ENCODE data around the gene HACE1. TPM values are rescaled to one million over a fixed set of nuclear protein-coding genes. Genes with fewer than 3 reads are reported as not detected.
"Not testable (repeated sequence)": the region's sequence is repeated elsewhere in the genome, so short reads cannot be mapped to it uniquely, and the experiment has no call there.

The HACE1 gene
- total and polyA plus RNA-seq, 5 donors from 2014 or later = 4.2 to 13.9 (median 5.1) TPM

GRCh38 chr6:104855507-104855906 is 4.2 kb downstream of the HACE1 start:
- Mint-ChIP-seq H3K27me3 (no peaks in the 10 kb centered on the region), H3K27ac (peak overlapping the region in 1 of 3 donors; percentile 3), H3K36me3 (peaks cover 7% of the 10 kb centered on the region), H3K4me3 (no peak overlapping the region), H3K4me1 (peaks cover 20 to 28% (median 21%) of the 10 kb centered on the region in 4 donors), H3K9me3 (no peaks in the 10 kb centered on the region)
- ATAC-seq (ENCODE audit: low read depth in 2 of 2) (no peak), DNase-seq (no peak)
- Histone ChIP-seq H3K4me3 (ENCODE audit: low read depth, low read length) (no peak overlapping the region), H3K36me3 (ENCODE audit: control insufficient read depth, insufficient read depth, low read length) (peaks cover 4% of the 10 kb centered on the region), H3K4me1 (ENCODE audit: control insufficient read depth, insufficient read depth, low read length, poor library complexity, severe bottlenecking) (peaks cover 17% of the 10 kb centered on the region), H3K9me3 (ENCODE audit: control insufficient read depth in 2 of 2, low read length in 2 of 2) (no peaks in the 10 kb centered on the region), H3K27ac (ENCODE audit: insufficient read depth, low read length, poor library complexity, severe bottlenecking) (no peak overlapping the region), H3K27me3 (ENCODE audit: control insufficient read depth, insufficient read depth, low read length) (no peaks in the 10 kb centered on the region)

DNA sequence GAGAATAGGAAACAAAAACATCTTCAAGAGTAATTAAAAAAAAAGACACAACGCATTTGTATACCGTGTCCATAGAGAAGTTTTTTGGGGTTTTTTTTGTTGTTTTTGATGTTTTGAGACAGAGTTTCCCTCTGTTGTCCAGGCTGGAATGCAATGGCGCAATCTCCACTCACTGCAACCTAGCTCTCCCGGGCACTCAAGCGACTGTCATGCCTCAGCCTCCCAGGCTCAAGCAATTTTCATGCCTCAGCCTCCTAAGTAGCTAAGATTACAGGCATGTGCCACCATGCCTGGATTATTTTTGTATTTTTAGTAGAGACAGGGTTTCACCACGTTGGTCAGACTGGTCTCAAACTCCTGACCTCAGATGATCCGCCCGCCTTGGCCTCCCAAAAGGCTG is 12.0 kb downstream of the HACE1 start:
- not testable (repeated sequence) for H3K27me3 ChIP-seq (ENCODE audit: control insufficient read depth, insufficient read depth, low read length); H3K27ac ChIP-seq (ENCODE audit: insufficient read depth, low read length, poor library complexity, severe bottlenecking); H3K4me3 ChIP-seq (ENCODE audit: low read depth, low read length); H3K4me3 Mint-ChIP-seq; H3K9me3 ChIP-seq (ENCODE audit: control insufficient read depth in 2 of 2, low read length in 2 of 2); H3K27me3 Mint-ChIP-seq; H3K9me3 Mint-ChIP-seq; ATAC-seq (ENCODE audit: low read depth in 2 of 2); H3K27ac Mint-ChIP-seq; H3K4me1 ChIP-seq (ENCODE audit: control insufficient read depth, insufficient read depth, low read length, poor library complexity, severe bottlenecking); DNase-seq
- Mint-ChIP-seq H3K36me3 (peaks cover 24% of the 10 kb centered on the region), H3K4me1 (peaks cover 0 to 13% (median 6%) of the 10 kb centered on the region in 4 donors)
- H3K36me3 ChIP-seq (ENCODE audit: control insufficient read depth, insufficient read depth, low read length) = peaks cover 19% of the 10 kb centered on the region

DNA sequence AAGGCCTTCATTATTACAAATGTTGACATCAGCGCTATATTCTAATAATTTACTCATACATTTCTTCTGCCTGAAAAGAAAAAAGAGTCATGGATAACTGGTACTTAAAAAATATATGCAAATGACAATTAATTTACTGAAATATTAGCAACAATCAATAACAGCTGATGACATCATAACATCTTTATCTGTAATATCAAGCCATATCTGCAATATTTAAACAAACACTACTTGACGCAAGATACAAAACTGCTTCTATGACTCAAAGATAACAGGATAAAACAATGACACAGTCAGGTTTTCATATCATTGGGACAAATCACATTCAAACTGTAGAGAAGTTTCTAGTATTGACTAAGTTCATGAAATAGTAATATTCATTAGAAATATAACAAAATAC is 16.5 kb downstream of the HACE1 start:
- peaks cover 30% of the 10 kb centered on the region for H3K36me3 Mint-ChIP-seq
- H3K4me3 Mint-ChIP-seq = no peak overlapping the region
- H3K27me3 ChIP-seq (ENCODE audit: control insufficient read depth, insufficient read depth, low read length) = no peaks in the 10 kb centered on the region
- H3K4me3 ChIP-seq (ENCODE audit: low read depth, low read length) = no peak overlapping the region
- no peak for DNase-seq
- no peaks in the 10 kb centered on the region for H3K9me3 ChIP-seq (ENCODE audit: control insufficient read depth in 2 of 2, low read length in 2 of 2)
- H3K9me3 Mint-ChIP-seq = peaks cover 0 to 7% (median 0%) of the 10 kb centered on the region in 7 donors
- ATAC-seq (ENCODE audit: low read depth in 2 of 2) = no peak
- H3K27ac Mint-ChIP-seq = no peak overlapping the region
- H3K36me3 ChIP-seq (ENCODE audit: control insufficient read depth, insufficient read depth, low read length) = peaks cover 9% of the 10 kb centered on the region
- H3K27me3 Mint-ChIP-seq = no peaks in the 10 kb centered on the region
- H3K4me1 ChIP-seq (ENCODE audit: control insufficient read depth, insufficient read depth, low read length, poor library complexity, severe bottlenecking) = no peaks in the 10 kb centered on the region
- H3K27ac ChIP-seq (ENCODE audit: insufficient read depth, low read length, poor library complexity, severe bottlenecking) = no peak overlapping the region
- peaks cover 5 to 13% (median 7%) of the 10 kb centered on the region in 4 donors for H3K4me1 Mint-ChIP-seq

DNA sequence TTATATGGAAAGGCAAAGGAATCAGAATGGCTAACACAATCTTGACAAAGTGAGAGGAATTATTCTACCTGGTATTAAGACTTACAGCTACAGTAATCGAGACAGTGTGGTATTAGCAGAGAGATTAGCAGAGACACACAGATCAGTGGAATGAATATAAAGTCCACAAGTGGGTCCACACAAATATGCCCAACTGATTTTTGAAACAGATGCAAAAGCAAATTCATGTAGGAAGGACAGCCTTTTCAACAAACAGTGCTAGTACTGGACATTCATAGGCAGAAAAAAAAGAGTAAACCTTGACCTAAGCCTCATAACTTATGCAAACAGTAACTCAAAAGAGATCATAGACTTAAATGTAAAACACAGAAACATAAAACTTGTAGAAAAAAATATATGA is 22.6 kb downstream of the HACE1 start:
- Histone ChIP-seq H3K36me3 (ENCODE audit: control insufficient read depth, insufficient read depth, low read length) (no peaks in the 10 kb centered on the region), H3K4me3 (ENCODE audit: low read depth, low read length) (no peak overlapping the region), H3K9me3 (ENCODE audit: control insufficient read depth in 2 of 2, low read length in 2 of 2) (no peaks in the 10 kb centered on the region), H3K4me1 (ENCODE audit: control insufficient read depth, insufficient read depth, low read length, poor library complexity, severe bottlenecking) (no peaks in the 10 kb centered on the region), H3K27me3 (ENCODE audit: control insufficient read depth, insufficient read depth, low read length) (no peaks in the 10 kb centered on the region), H3K27ac (ENCODE audit: insufficient read depth, low read length, poor library complexity, severe bottlenecking) (no peak overlapping the region)
- Mint-ChIP-seq H3K27me3 (no peaks in the 10 kb centered on the region), H3K9me3 (peaks cover 0 to 7% (median 0%) of the 10 kb centered on the region in 7 donors), H3K4me1 (peaks cover 0 to 18% (median 2%) of the 10 kb centered on the region in 4 donors), H3K36me3 (peaks cover 44% of the 10 kb centered on the region), H3K4me3 (no peak overlapping the region), H3K27ac (no peak overlapping the region)
- DNase-seq (no peak), ATAC-seq (ENCODE audit: low read depth in 2 of 2) (no peak)

- not testable (repeated sequence) for ATAC-seq (ENCODE audit: low read depth in 2 of 2); H3K9me3 Mint-ChIP-seq; H3K4me1 ChIP-seq (ENCODE audit: control insufficient read depth, insufficient read depth, low read length, poor library complexity, severe bottlenecking); H3K4me3 ChIP-seq (ENCODE audit: low read depth, low read length); H3K27me3 Mint-ChIP-seq; H3K27me3 ChIP-seq (ENCODE audit: control insufficient read depth, insufficient read depth, low read length); H3K4me3 Mint-ChIP-seq; H3K36me3 ChIP-seq (ENCODE audit: control insufficient read depth, insufficient read depth, low read length); H3K9me3 ChIP-seq (ENCODE audit: control insufficient read depth in 2 of 2, low read length in 2 of 2); H3K27ac Mint-ChIP-seq; H3K27ac ChIP-seq (ENCODE audit: insufficient read depth, low read length, poor library complexity, severe bottlenecking); DNase-seq
- H3K36me3 Mint-ChIP-seq = peaks cover 47% of the 10 kb centered on the region
- peaks cover 0 to 18% (median 2%) of the 10 kb centered on the region in 4 donors for H3K4me1 Mint-ChIP-seq
These were observed 23.2 kb downstream of the HACE1 start for GRCh38 chr6:104836479-104837020.

- H3K4me3 ChIP-seq (ENCODE audit: low read depth, low read length) = no peak overlapping the region
- no peaks in the 10 kb centered on the region for H3K27me3 Mint-ChIP-seq
- ATAC-seq (ENCODE audit: low read depth in 2 of 2) = no peak
- H3K36me3 ChIP-seq (ENCODE audit: control insufficient read depth, insufficient read depth, low read length) = no peaks in the 10 kb centered on the region
- no peak overlapping the region for H3K4me3 Mint-ChIP-seq
- peaks cover 50% of the 10 kb centered on the region for H3K36me3 Mint-ChIP-seq
- H3K9me3 ChIP-seq (ENCODE audit: control insufficient read depth in 2 of 2, low read length in 2 of 2) = no peaks in the 10 kb centered on the region
- H3K27me3 ChIP-seq (ENCODE audit: control insufficient read depth, insufficient read depth, low read length) = no peaks in the 10 kb centered on the region
- peaks cover 0 to 18% (median 2%) of the 10 kb centered on the region in 4 donors for H3K4me1 Mint-ChIP-seq
- H3K27ac ChIP-seq (ENCODE audit: insufficient read depth, low read length, poor library complexity, severe bottlenecking) = no peak overlapping the region
- no peak overlapping the region for H3K27ac Mint-ChIP-seq
- no peaks in the 10 kb centered on the region for H3K4me1 ChIP-seq (ENCODE audit: control insufficient read depth, insufficient read depth, low read length, poor library complexity, severe bottlenecking)
- H3K9me3 Mint-ChIP-seq = peaks cover 0 to 7% (median 0%) of the 10 kb centered on the region in 7 donors
- DNase-seq = no peak
These were observed 23.9 kb downstream of the HACE1 start for GRCh38 chr6:104835782-104836181.

- no peak for ATAC-seq (ENCODE audit: low read depth in 2 of 2)
These were observed 30.3 kb downstream of the HACE1 start for GRCh38 chr6:104829183-104829958.

GRCh38 chr6:104828478-104828877 is 31.2 kb downstream of the HACE1 start:
- Mint-ChIP-seq H3K27me3 (no peaks in the 10 kb centered on the region), H3K4me1 (peaks cover 0 to 10% (median 6%) of the 10 kb centered on the region in 4 donors), H3K27ac (no peak overlapping the region), H3K36me3 (peaks cover 30% of the 10 kb centered on the region), H3K4me3 (no peak overlapping the region), H3K9me3 (no peaks in the 10 kb centered on the region)
- H3K36me3 ChIP-seq (ENCODE audit: control insufficient read depth, insufficient read depth, low read length) = peaks cover 3% of the 10 kb centered on the region
- H3K27me3 ChIP-seq (ENCODE audit: control insufficient read depth, insufficient read depth, low read length) = no peaks in the 10 kb centered on the region
- DNase-seq (peak in 1 of 3 donors; percentile 13), ATAC-seq (ENCODE audit: low read depth in 2 of 2) (no peak)
- no peaks in the 10 kb centered on the region for H3K9me3 ChIP-seq (ENCODE audit: control insufficient read depth in 2 of 2, low read length in 2 of 2)
- peaks cover 6% of the 10 kb centered on the region for H3K4me1 ChIP-seq (ENCODE audit: control insufficient read depth, insufficient read depth, low read length, poor library complexity, severe bottlenecking)
- no peak overlapping the region for H3K27ac ChIP-seq (ENCODE audit: insufficient read depth, low read length, poor library complexity, severe bottlenecking)
- H3K4me3 ChIP-seq (ENCODE audit: low read depth, low read length) = no peak overlapping the region

More at GRCh38 chr6:104829183-104829958, 30.3 kb downstream of the HACE1 start:
- Mint-ChIP-seq H3K4me3 (no peak overlapping the region), H3K36me3 (peaks cover 28% of the 10 kb centered on the region), H3K27ac (no peak overlapping the region), H3K9me3 (no peaks in the 10 kb centered on the region), H3K27me3 (no peaks in the 10 kb centered on the region), H3K4me1 (peaks cover 0 to 11% (median 6%) of the 10 kb centered on the region in 4 donors)
- Histone ChIP-seq H3K27ac (ENCODE audit: insufficient read depth, low read length, poor library complexity, severe bottlenecking) (no peak overlapping the region), H3K27me3 (ENCODE audit: control insufficient read depth, insufficient read depth, low read length) (no peaks in the 10 kb centered on the region), H3K4me3 (ENCODE audit: low read depth, low read length) (no peak overlapping the region), H3K9me3 (ENCODE audit: control insufficient read depth in 2 of 2, low read length in 2 of 2) (no peaks in the 10 kb centered on the region), H3K36me3 (ENCODE audit: control insufficient read depth, insufficient read depth, low read length) (peaks cover 3% of the 10 kb centered on the region), H3K4me1 (ENCODE audit: control insufficient read depth, insufficient read depth, low read length, poor library complexity, severe bottlenecking) (peaks cover 6% of the 10 kb centered on the region)
- no peak for DNase-seq

Data from CD4-positive, CD25-positive, alpha-beta regulatory T cell (primary cell).